IPS-18c (cell line): ENCODE results near the gene CDK11A.
A peak's percentile ranks its signal among the peaks of the same experiment; 100 is the strongest.
"Not testable (repeated sequence)": the region's sequence is repeated elsewhere in the genome, so short reads cannot be mapped to it uniquely, and the experiment has no call there.

Experiments
- H3K4me3 ChIP-seq: 2 replicates; pipeline ENCODE4 v1.7.0; 2013; ENCODE audit warnings: low read depth, mild to moderate bottlenecking, low read length, moderate library complexity; ENCODE audit not compliant: insufficient read depth
- H3K9me3 ChIP-seq: one replicate; pipeline ENCODE4 v1.6.1; 2013; ENCODE audit warnings: mild to moderate bottlenecking, low read length, moderate library complexity; ENCODE audit not compliant: control insufficient read depth, insufficient read depth

CDK11A gene

DNA sequence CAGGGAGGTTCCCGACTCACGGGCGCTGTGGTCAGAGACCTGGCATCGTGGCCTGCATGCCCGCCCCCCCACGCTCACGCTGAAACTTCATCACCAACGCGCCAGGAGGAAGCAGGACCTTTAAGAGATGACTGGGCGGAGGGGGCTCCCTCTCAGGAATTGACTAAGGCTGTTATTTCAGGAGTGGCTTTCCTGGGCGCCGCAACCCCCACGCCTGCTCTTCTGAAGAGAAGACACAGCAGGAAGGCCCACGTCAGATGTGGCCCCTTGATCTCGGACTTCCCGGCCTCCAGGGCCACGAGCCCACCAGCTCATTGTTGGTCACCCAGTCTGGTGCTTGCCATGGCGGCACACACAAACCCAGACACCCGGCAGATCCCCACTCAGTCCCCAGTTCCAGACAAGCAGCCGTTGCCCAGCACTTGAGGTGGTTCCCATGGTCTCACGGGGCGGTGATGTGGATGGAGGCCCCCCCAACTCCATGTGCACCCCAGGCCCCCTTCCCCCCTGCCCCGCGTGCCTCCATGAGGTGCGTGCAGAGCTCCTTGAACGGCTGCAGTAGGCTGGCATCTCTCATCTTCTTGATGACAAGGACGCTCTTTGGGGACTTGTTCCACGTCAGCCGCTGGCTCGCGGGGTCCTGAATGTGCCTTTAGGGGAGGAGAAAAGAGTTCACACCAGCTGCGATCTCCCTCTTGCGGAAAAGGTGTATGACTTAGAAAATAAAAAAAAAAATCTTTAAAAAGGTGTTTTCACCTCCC lies 32.7 kb upstream of the CDK11A start:
- no peaks in the 10 kb centered on the region for H3K9me3 ChIP-seq
- no peak overlapping the region for H3K4me3 ChIP-seq

- Histone ChIP-seq H3K4me3 (no peak overlapping the region), H3K9me3 (no peaks in the 10 kb centered on the region)
Measured at GRCh38 chr1:1755852-1756251, 31.7 kb upstream of the CDK11A start.

DNA sequence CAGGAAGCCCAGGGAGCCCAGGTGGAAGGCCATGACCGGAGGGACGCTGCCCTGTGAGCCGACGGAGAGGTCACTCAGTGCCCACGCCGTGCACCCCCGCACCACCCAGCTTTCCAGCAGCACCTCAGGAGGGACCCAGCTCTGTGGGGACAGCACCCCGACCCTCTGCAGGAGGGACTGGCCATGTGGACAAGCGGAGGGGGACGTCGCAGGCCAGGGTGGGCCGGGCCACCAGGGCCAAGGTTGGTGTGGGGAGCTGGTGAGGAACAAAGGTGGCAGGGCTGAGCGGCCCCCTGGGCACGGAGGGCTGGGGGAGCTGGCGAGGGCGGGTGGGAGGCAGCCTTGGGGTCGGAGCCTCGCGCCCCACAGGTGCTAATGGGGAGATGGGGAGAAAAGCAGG lies 31.3 kb upstream of the CDK11A start:
- Histone ChIP-seq H3K4me3 (no peak overlapping the region), H3K9me3 (no peaks in the 10 kb centered on the region)

DNA sequence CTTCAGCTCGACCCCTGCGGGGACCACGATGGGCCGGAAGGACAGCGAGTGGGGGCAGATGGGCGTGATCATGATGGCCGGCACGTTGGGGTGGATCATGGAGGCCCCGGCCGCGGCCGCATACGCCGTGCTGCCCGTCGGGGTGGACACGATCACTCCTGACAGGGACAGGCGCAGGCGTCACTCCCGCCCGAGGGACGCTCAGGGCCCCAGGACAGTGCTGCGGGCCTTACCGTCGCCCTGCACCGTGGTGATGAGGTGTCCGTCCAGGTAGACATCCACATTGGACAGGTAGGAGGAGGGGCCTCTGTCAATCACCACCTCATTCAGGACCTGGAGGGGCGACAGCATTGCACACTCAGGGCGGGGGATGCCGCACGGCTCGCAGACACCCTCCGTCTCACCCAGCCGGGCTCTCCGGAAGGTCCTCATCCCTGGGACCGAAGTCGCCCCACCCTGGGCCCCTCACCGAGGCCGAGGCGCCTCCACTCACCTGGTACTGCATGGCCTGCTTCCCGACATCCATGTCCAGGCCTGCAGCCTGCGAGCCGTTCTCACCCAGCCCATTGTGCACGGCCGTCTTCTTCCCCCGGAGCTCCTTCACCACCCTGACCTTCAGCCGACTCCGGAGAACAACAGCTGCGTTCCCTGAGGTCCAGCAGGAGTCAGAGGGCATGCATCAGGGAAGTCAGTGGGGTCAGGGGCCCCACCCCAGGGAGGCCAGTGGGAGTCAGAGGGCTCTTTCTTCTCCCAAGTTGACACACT lies 30.1 kb upstream of the CDK11A start:
- Histone ChIP-seq H3K4me3 (no peak overlapping the region), H3K9me3 (no peaks in the 10 kb centered on the region)

DNA sequence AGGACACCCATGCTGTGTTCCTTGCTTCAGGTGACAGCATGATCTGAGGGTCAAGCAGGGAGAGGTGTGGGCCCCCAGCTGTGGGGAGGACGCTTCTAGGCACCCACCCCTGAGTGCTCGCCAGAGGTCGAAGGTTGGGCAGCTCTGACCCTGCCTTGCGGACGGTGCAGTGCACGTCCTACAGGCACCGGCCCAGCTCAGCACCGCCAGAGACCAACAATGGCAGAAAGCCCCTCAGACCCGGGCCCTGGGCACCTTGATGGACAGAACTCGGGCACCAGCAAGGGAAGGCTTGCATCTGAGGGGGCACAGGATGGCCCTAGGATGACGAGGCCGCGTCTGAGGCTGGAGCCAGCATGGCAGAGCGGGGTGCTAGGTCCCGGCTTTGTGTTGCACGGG lies 29.4 kb upstream of the CDK11A start:
- H3K4me3 ChIP-seq = no peak overlapping the region
- no peaks in the 10 kb centered on the region for H3K9me3 ChIP-seq

DNA sequence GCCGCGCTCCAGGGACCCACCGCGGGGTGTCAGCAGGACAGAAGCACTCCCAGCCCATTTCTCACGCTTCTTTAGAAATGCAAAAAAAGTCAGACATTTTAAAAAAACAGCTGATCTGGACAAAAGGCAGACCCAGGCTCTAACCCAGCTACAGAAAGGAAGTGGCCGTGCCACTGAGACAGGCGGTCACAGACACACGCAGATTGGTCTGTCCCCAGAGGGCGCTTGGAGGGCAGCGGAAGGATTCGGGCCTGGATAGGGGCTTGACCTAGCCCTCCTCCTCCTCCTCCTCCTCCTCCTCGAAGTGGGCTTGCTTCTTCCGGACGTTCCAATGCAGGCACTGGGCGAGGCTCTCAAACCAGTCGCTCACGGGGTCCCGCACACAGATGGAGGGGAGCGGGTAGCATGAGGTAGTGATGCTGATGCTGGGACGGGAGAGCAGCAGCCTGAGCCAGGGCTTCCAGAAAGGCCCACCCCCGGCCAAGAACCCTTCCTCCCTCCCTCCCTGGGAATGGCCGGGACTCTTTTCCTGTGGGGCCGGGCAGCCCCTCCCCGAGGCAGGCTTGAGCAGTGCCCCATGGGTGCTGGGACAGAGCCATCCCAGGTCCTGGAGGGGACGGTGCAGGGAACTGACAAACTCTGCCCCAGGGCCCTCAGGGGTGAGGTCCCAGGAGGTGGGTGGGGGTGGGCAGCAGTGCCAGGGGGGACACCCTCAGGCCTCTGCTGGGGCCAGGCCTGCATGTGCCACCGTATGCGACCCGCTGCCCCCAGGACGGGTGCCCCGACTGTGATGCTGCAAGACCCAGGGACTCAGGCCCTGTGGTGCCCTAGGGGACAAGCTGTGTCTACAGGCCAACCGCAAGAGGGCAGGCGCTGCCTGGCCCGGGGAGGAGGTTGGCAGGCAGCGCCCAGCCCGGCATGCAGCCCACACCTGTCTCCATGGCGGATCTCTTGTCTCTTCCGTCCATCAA lies 28.8 kb upstream of the CDK11A start:
- Histone ChIP-seq H3K9me3 (no peaks in the 10 kb centered on the region), H3K4me3 (no peak overlapping the region)

- no peaks in the 10 kb centered on the region for H3K9me3 ChIP-seq
- no peak overlapping the region for H3K4me3 ChIP-seq
Measured at GRCh38 chr1:1752190-1752589, 28.0 kb upstream of the CDK11A start.

DNA sequence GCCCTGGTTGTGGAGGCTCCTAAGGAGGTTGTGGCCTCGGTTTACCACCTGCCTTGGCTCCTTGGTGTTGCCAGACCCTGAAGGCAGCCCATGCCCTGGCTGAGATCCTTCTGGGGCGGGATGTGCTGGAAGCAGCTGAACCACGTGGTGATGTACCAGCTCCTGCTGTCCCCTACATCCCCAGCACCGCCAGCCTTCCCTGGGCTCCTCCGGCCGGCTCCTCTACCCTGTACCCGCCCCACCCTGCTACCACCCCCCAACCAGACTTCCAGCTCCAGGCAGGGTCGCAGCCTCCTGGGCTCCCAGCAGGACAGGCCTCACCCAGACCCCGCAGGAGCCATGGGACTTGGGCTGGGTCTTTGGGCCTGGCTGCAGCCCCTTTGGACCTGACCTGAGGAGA lies 25.8 kb upstream of the CDK11A start:
- H3K4me3 ChIP-seq, H3K9me3 ChIP-seq: not testable (repeated sequence)

DNA sequence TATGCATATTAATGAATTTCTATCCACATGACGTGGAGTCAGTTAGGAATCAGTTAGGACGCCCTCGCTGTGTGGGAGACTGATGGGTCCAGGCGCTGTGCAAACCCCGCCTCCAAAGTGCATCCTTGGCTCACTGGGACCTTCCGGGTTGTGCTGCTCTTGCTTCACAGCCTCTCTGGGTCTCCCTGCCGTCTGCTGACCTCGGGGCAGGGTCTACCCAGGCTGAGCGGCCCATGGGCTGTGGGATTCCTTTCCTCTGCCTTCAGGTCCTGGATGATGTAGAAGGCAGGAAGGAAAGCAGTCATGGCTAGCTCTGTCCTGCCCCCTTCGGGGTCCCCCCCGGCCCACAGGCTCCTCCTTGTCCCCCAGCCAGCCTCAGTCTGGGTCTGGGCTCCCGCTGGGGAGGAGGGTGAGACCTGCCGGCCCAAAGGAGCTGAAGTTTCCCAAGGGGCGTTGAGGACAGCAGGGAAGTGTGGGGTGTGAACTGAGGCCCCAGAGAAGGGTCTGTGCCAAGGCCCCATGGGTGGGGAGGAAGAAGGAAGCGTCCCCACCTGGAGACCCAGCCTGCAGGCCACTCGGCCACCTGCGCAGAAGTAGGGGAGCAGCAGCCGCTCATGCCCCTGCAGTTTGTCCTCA lies 24.6 kb upstream of the CDK11A start:
- no peaks in the 10 kb centered on the region for H3K9me3 ChIP-seq
- no peak overlapping the region for H3K4me3 ChIP-seq

DNA sequence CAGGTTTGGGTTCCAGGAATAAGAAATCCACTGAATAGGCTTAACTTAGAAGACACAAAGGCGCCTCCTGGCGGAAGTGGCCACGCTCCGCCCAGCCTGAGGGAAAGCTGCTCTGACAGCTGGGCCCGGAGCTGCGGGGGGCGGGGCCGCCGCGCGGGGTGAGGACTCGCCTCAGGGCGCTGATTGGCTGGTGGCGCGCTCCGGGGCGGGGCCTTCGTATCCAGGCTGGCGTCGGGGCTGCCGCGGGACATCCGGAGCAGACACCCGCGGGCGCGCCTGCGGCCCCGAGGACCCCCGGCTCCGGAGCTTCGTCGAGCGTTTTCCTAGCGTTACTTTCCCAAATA lies 22.4 kb upstream of the CDK11A start:
- not testable (repeated sequence) for H3K4me3 ChIP-seq, H3K9me3 ChIP-seq

DNA sequence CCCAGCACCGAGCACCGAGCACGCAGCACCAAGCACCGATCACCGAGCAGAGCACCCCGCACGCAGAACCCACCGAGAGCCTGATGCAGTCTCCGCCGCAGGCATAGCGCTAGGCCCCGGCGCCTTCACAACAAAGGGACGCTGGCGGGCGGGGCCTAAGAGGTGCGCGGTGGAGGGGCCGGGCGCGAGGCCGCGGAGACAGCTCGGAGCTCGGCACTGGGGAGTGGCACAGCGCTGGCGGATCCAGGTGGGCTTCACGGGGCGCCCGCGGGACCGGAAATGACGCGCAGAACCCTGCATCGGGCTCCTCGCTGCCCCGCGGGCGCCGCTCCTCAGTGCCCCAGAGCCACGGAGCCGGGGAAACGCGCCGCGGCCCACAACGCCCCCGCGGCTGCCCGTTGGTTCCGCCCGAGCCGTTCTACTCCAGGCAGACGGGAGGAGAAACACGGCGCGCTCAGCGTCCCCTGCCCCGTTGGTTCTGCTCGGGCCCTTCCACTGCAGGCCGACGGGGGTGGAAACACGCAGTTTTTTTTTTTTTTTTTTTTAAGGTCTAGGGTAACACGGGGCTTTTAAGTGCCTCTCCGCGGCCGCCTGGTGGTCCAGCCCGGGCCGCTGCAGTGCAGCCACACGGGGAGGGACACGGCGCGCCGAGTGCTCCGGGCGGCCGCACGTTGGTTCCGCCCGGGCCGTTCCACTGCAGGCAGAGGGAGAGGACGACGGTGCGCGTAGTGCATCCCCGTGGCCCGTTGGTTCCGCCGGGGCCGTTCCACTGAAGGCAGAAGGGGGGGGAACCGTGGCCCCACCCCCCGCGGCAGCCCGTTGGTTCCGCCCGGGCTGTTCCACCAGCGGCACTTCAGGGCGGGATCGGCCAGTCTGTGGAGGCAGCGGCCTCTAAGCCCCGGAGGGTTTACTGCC lies 21.8 kb upstream of the CDK11A start:
- H3K4me3 ChIP-seq = peak overlapping the region; percentile 20; the same call in 1 of the 2 replicates
- not testable (repeated sequence) for H3K9me3 ChIP-seq

GRCh38 chr1:1742529-1742928 lies 18.4 kb upstream of the CDK11A start:
- H3K4me3 ChIP-seq, H3K9me3 ChIP-seq: not testable (repeated sequence)

- H3K9me3 ChIP-seq, H3K4me3 ChIP-seq: not testable (repeated sequence)
Measured at GRCh38 chr1:1741013-1741412, 16.9 kb upstream of the CDK11A start.

DNA sequence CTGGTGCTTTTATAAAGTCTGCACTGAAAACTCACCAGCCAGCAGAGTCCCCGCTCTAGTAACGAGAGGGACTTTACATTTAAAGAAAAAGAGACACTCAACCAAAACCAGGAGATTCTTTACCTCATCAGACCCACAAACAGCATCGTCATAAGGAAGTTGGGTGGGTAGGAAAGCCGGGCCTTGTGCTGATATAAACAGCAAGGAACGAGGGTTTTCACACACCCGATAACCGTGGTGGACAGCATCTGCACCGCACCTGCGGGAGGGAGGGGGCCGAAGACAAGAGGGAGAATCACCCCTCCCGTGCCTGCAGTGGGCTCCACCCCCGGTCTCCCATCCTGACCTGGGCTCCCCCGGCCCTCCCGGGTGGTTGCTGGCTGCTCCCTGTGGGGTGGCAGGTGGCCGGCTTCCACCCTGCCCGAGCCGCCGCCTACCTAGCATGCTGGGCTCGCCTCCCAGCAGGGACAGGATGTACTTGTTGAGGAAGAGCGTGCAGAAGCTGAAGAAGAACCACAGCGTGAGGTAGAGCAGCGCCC lies 14.7 kb upstream of the CDK11A start:
- not testable (repeated sequence) for H3K4me3 ChIP-seq

DNA sequence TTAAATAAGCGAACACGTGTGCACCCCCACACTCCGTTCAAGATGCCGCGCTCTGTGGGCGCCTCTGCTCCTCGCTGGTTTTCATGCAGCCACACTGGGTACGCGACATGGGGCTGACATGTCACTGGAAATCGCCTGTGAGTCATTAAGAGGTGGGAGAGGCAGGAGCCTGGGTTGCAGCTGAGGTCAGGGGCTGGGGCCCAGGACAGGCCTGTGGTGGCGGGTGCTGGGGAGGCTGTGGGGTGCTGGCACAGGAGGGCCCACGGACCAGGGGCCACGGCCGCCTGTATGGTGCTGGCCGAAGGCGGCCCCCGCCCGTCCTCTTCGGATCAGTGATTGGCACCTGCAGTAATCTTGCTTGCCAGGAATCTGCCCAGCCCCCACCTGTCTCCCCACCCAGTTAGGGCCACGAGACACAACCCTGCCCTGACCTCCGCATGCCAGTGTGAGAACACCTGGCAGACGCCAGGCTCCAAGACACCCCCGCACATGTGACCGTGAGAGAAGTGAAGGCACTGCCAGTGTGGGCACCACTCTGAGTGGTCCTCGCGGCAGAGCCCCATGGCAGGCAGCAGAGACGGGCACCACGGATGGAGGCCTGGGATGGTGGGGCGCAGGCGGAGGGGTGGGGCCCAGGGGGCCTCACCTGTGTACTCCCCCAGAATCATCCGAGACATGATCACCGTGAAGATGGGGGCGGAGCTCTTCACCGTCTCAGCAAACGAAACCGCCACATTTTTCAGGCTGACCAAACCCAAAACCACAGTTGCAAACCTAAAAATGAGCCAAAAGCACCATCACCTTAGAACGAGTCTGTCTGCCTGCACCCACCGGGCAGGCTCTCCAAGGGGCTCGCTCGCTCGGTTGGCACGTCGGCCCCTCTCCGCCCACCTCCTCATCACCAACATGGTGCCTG lies 13.8 kb upstream of the CDK11A start:
- H3K9me3 ChIP-seq, H3K4me3 ChIP-seq: not testable (repeated sequence)

More for the DNA sequence above, 14.7 kb upstream of the CDK11A start:
- H3K9me3 ChIP-seq = not testable (repeated sequence)
